Liver (tissue), 9 donors: ENCODE results near the gene NACAD. TPM values are rescaled to one million over a fixed set of nuclear protein-coding genes. Genes with fewer than 3 reads are reported as not detected.

Experiments used
- DNase-seq: peaks from one replicate; pipeline ENCODE4 v3.0.0-alpha.2; 2017; ENCODE audit warnings: low spot score
- H3K27ac ChIP-seq, 2 donors: one replicate each; pipeline ENCODE4 v1.7.0; 2013; ENCODE audit warnings: inconsistent platforms in 2 of 2, low read length in 2 of 2, control low read depth in 1 of 2, low read depth in 1 of 2, mild to moderate bottlenecking in 1 of 2
- H3K27me3 ChIP-seq, 4 donors: one replicate each; pipeline versions ENCODE4 v1.6.1 to v1.7.0; 2013; ENCODE audit warnings: low read length in 3 of 4, inconsistent platforms in 1 of 4, mild to moderate bottlenecking in 1 of 4, moderate library complexity in 1 of 4; ENCODE audit not compliant: control insufficient read depth in 4 of 4, insufficient read depth in 4 of 4
- H3K36me3 ChIP-seq, 4 donors: one replicate each; pipeline versions ENCODE4 v1.6.1 to v1.7.0; 2013; ENCODE audit warnings: low read length in 3 of 4, mild to moderate bottlenecking in 3 of 4, low read depth in 1 of 4, moderate library complexity in 1 of 4; ENCODE audit not compliant: control insufficient read depth in 4 of 4, insufficient read depth in 3 of 4
- H3K4me1 ChIP-seq, 4 donors: one replicate each; pipeline versions ENCODE4 v1.6.1 to v1.7.0; 2013; ENCODE audit warnings: low read length in 3 of 4, mild to moderate bottlenecking in 3 of 4, moderate library complexity in 1 of 4; ENCODE audit not compliant: control insufficient read depth in 4 of 4, insufficient read depth in 4 of 4
- H3K4me3 ChIP-seq, 3 donors: one replicate each; pipeline versions ENCODE4 v1.6.1 to v1.7.0; 2013; ENCODE audit warnings: low read length in 3 of 3, control low read depth in 1 of 3, low read depth in 1 of 3, mild to moderate bottlenecking in 1 of 3
- H3K9ac ChIP-seq, 2 donors: one replicate each; pipeline ENCODE4 v1.7.0; 2013; ENCODE audit warnings: low read length in 2 of 2, mild to moderate bottlenecking in 2 of 2, moderate library complexity in 2 of 2, control low read depth in 1 of 2, low read depth in 1 of 2
- H3K9me3 ChIP-seq, 4 donors: one replicate each; pipeline versions ENCODE4 v1.6.1 to v1.7.0; 2013; ENCODE audit warnings: low read length in 3 of 4; ENCODE audit not compliant: control insufficient read depth in 4 of 4
- EGR1 ChIP-seq, 2 donors: IDR thresholded peaks; 2 replicates each; pipeline ENCODE4 v1.6.1; 2016 to 2018; ENCODE audit warnings: antibody characterized with exemption in 2 of 2, low read depth in 2 of 2
- FOXA1 ChIP-seq: IDR thresholded peaks from 2 replicates; pipeline ENCODE4 v1.6.1; 2016; ENCODE audit warnings: antibody characterized with exemption
- FOXA2 ChIP-seq: IDR thresholded peaks from 2 replicates; pipeline ENCODE4 v1.6.1; 2016; ENCODE audit warnings: antibody characterized with exemption
- GABPA ChIP-seq, 2 donors: IDR thresholded peaks in 1 of 2; conservative IDR thresholded peaks in 1 of 2; 2 replicates each; pipeline ENCODE4 v1.6.1; 2016; ENCODE audit warnings: antibody characterized with exemption in 2 of 2, mild to moderate bottlenecking in 1 of 2, moderate library complexity in 1 of 2
- HNF4A ChIP-seq, 2 donors: conservative IDR thresholded peaks; 2 replicates each; pipeline ENCODE4 v1.6.1; 2016; ENCODE audit warnings: antibody characterized with exemption in 2 of 2, mild to moderate bottlenecking in 2 of 2
- HNF4G ChIP-seq: IDR thresholded peaks from 2 replicates; pipeline ENCODE4 v1.6.1; 2016; ENCODE audit warnings: antibody characterized with exemption
- JUND ChIP-seq, 2 donors: IDR thresholded peaks; 2 replicates each; pipeline ENCODE4 v1.6.1; 2016; ENCODE audit warnings: antibody characterized with exemption in 2 of 2
- NR2F2 ChIP-seq: IDR thresholded peaks from 2 replicates; pipeline ENCODE4 v1.6.1; 2016; ENCODE audit warnings: antibody characterized with exemption
- RAD21 ChIP-seq, 2 donors: IDR thresholded peaks; 2 replicates each; pipeline ENCODE4 v1.6.1; 2016; ENCODE audit warnings: antibody characterized with exemption in 2 of 2, mild to moderate bottlenecking in 2 of 2
- REST ChIP-seq: IDR thresholded peaks from 2 replicates; pipeline ENCODE4 v1.6.1; 2016; ENCODE audit warnings: antibody characterized with exemption, mild to moderate bottlenecking
- RXRA ChIP-seq, 2 donors: IDR thresholded peaks; 2 replicates each; pipeline ENCODE4 v1.6.1; 2017 to 2018; ENCODE audit warnings: antibody characterized with exemption in 2 of 2, mild to moderate bottlenecking in 1 of 2
- SP1 ChIP-seq: IDR thresholded peaks from 2 replicates; pipeline ENCODE4 v1.6.1; 2018; ENCODE audit warnings: antibody characterized with exemption, mild to moderate bottlenecking
- TAF1 ChIP-seq: conservative IDR thresholded peaks from 2 replicates; pipeline ENCODE4 v1.6.1; 2016; ENCODE audit warnings: antibody characterized with exemption, mild to moderate bottlenecking
- YY1 ChIP-seq: IDR thresholded peaks from 2 replicates; pipeline ENCODE4 v1.6.1; 2016; ENCODE audit warnings: antibody characterized with exemption, mild to moderate bottlenecking
- ZBTB33 ChIP-seq: IDR thresholded peaks from 2 replicates; pipeline ENCODE4 v1.6.1; 2016; ENCODE audit warnings: antibody characterized with exemption
- WGBS: extraction: QIAGEN DNeasy Blood & Tissue Kit; methylation state at CpG from one replicate; pipeline ENCODE4 v1.1.7; 2013; 5-methylcytosine and 5-hydroxymethylcytosine counted together
- polyA plus RNA-seq, 2 donors: library from polyadenylated mRNA; stranded (reverse) in 1 of 2; unstranded in 1 of 2; fragments of 200-250 nt in 1 of 2; fragments of >200 nt in 1 of 2; fragmentation: Nextera tagmentation in 1 of 2; extraction: Ambion mirVana in 1 of 2; gene quantifications; one replicate each; pipeline versions ENCODE4 v1.2.1 to v1.2.3, GENCODE V29; 2013 to 2015
- total RNA-seq, 2 donors: library from RNA; depleted of rRNA; stranded (reverse); fragments of >200 nt; gene quantifications; one replicate each; pipeline ENCODE4 v1.2.3, GENCODE V29; 2014
- TF ChIP-seq, protein P1 (sequence below): IDR thresholded peaks from 2 replicates; pipeline ENCODE4 v1.6.1; 2016; ENCODE audit warnings: antibody characterized with exemption
- TF ChIP-seq, protein P2 (sequence below): IDR thresholded peaks from 2 replicates; pipeline ENCODE4 v1.6.1; 2016; ENCODE audit warnings: antibody characterized with exemption
- TF ChIP-seq, protein P3 (sequence below): fragments of 150-350 bp; IDR thresholded peaks from 2 replicates; pipeline ENCODE4 v1.5.1; 2017; ENCODE audit warnings: improper control_type of control experiment, low read depth, low read length; ENCODE audit not compliant: missing input control
- donor health status: healthy.
- donor health status: healthy.
- donor health status: healthy.
- donor health status: healthy.
- donor health status: healthy.

The NACAD gene
- total and polyA plus RNA-seq, 4 donors = 0.03 to 0.14 (median 0.09) TPM

GRCh38 chr7:45054442-45054841 is 34.3 kb downstream of the NACAD start:
- Histone ChIP-seq H3K4me3 (no peak overlapping the region), H3K4me1 (peaks cover 0 to 3% (median 0%) of the 10 kb centered on the region in 4 donors), H3K9me3 (no peaks in the 10 kb centered on the region), H3K9ac (no peak overlapping the region), H3K27ac (no peak overlapping the region), H3K27me3 (no peaks in the 10 kb centered on the region), H3K36me3 (peaks cover 0 to 9% (median 3%) of the 10 kb centered on the region in 4 donors)
- 93% methylated on average over 3 of the region's 3 CpGs for WGBS
- no peak for DNase-seq
- TF ChIP-seq HNF4A (conservative IDR thresholded peaks at IDR 0.05) (no peak), JUND (IDR thresholded peaks at IDR 0.05) (no peak), EGR1 (IDR thresholded peaks at IDR 0.05; ENCODE audit: low read depth in 2 of 2) (no peak), FOXA2 (no peak), RAD21 (IDR thresholded peaks at IDR 0.05) (no peak)

DNA sequence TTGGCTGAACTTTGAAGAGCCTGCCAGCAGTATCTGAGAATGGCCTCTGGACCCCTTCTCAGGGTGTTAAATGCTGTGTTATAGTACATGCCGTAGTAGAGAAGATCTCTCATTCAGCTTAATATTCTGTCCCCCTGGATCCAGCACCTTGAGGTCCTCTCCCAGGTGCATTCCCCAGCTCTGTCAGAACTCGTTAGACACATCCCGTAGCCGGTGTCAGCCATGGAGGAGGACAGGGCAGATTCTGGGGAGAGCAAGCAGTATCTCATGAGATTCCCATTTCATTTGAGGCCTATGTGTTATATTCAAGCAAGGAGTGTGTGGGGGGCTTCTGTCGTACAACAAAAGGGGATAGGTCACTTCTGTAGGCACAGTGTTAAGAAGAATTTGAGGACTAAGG is 34.8 kb downstream of the NACAD start:
- TF ChIP-seq RAD21 (IDR thresholded peaks at IDR 0.05) (no peak), YY1 (no peak), HNF4A (conservative IDR thresholded peaks at IDR 0.05) (no peak), NR2F2 (no peak), ZBTB33 (no peak), JUND (IDR thresholded peaks at IDR 0.05) (no peak), REST (no peak), HNF4G (no peak), FOXA2 (no peak), RXRA (IDR thresholded peaks at IDR 0.05) (no peak), TAF1 (no peak), GABPA (IDR thresholded peaks at IDR 0.05 in 1 of 2, conservative IDR thresholded peaks at IDR 0.05 in 1 of 2) (no peak), SP1 (no peak), FOXA1 (no peak), EGR1 (IDR thresholded peaks at IDR 0.05; ENCODE audit: low read depth in 2 of 2) (no peak)
- TF ChIP-seq, protein P1, sequence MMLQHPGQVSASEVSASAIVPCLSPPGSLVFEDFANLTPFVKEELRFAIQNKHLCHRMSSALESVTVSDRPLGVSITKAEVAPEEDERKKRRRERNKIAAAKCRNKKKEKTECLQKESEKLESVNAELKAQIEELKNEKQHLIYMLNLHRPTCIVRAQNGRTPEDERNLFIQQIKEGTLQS = no peak
- TF ChIP-seq, protein P2, sequence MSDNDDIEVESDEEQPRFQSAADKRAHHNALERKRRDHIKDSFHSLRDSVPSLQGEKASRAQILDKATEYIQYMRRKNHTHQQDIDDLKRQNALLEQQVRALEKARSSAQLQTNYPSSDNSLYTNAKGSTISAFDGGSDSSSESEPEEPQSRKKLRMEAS = no peak
- TF ChIP-seq, protein P3, sequence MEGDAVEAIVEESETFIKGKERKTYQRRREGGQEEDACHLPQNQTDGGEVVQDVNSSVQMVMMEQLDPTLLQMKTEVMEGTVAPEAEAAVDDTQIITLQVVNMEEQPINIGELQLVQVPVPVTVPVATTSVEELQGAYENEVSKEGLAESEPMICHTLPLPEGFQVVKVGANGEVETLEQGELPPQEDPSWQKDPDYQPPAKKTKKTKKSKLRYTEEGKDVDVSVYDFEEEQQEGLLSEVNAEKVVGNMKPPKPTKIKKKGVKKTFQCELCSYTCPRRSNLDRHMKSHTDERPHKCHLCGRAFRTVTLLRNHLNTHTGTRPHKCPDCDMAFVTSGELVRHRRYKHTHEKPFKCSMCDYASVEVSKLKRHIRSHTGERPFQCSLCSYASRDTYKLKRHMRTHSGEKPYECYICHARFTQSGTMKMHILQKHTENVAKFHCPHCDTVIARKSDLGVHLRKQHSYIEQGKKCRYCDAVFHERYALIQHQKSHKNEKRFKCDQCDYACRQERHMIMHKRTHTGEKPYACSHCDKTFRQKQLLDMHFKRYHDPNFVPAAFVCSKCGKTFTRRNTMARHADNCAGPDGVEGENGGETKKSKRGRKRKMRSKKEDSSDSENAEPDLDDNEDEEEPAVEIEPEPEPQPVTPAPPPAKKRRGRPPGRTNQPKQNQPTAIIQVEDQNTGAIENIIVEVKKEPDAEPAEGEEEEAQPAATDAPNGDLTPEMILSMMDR = no peak
- Histone ChIP-seq H3K27me3 (no peaks in the 10 kb centered on the region), H3K4me3 (no peak overlapping the region), H3K4me1 (peaks cover 0 to 3% (median 0%) of the 10 kb centered on the region in 4 donors), H3K9ac (no peak overlapping the region), H3K9me3 (no peaks in the 10 kb centered on the region), H3K36me3 (peaks cover 0 to 9% (median 3%) of the 10 kb centered on the region in 4 donors), H3K27ac (no peak overlapping the region)
- no peak for DNase-seq
- WGBS = 96% methylated on average over 5 of the region's 5 CpGs
